Left lung (tissue), 10 donors: ENCODE results near the gene ARHGAP1. TPM values are rescaled to one million over a fixed set of nuclear protein-coding genes. Genes with fewer than 3 reads are reported as not detected.
"Not testable (repeated sequence)": the region's sequence is repeated elsewhere in the genome, so short reads cannot be mapped to it uniquely, and the experiment has no call there.

Source experiments
- ATAC-seq: fragments of 200-7000 bp; cut with Tn5 transposase; one replicate; pipeline ENCODE4 v1.9.1; 2020; ENCODE audit warnings: moderate library complexity
- DNase-seq, 4 donors: peaks; one replicate each; pipeline ENCODE4 v3.0.0-alpha.2; 2013 to 2020
- H3K27ac ChIP-seq, 2 donors: fragments of 200-600 bp; sonication (generic) in 1 of 2; one replicate each; pipeline versions ENCODE4 v1.5.0 to v1.8.0; 2020 to 2021
- H3K27me3 ChIP-seq, 2 donors: fragments of 200-600 bp; sonication (generic) in 1 of 2; one replicate each; pipeline versions ENCODE4 v1.5.0 to v1.8.0; 2020 to 2021
- H3K36me3 ChIP-seq, 2 donors: fragments of 200-600 bp; sonication (generic) in 1 of 2; one replicate each; pipeline versions ENCODE4 v1.5.0 to v1.8.0; 2020 to 2021
- H3K4me1 ChIP-seq, 2 donors: fragments of 200-600 bp; one replicate each; pipeline ENCODE4 v1.8.0; 2021
- H3K4me3 ChIP-seq, 2 donors: fragments of 200-600 bp; sonication (generic) in 1 of 2; one replicate each; pipeline versions ENCODE4 v1.5.0 to v1.8.0; 2020 to 2021; ENCODE audit warnings: mild to moderate bottlenecking in 1 of 2
- H3K9me3 ChIP-seq, 2 donors: fragments of 200-600 bp; sonication (generic) in 1 of 2; one replicate each; pipeline versions ENCODE4 v1.5.0 to v1.8.0; 2020 to 2021
- CTCF ChIP-seq, 2 donors: fragments of 200-600 bp; sonication (generic) in 1 of 2; IDR thresholded peaks; one replicate each; pipeline versions ENCODE4 v1.5.0 to v1.8.0; 2021; ENCODE audit warnings: antibody characterized with exemption in 2 of 2
- intact Hi-C, 2 donors: fragments of 100-400 bp; cut with DNase I; formaldehyde crosslinking; loops; one replicate each; pipeline versions ENCODE4 v1.11.2 to v1.14.2; 2022
- polyA plus RNA-seq, 6 donors: library from polyadenylated mRNA; unstranded; fragments of 120-200 nt; gene quantifications; one replicate each; pipeline ENCODE4 v1.2.1, GENCODE V29; 2013; ENCODE audit not compliant: insufficient read length in 6 of 6
- total RNA-seq, 2 donors: library from RNA; stranded (reverse); fragmentation: NEBNext Ultra II Directional; extraction: Animal tissue kit (Norgen Biotek cat#: 25700); gene quantifications; one replicate each; pipeline ENCODE4 v1.2.1, GENCODE V29; 2021
- donor health status: DM: no; HTN: yes; CAD: no.
- donor health status: DM: no; HTN: no; CAD: no.

The ARHGAP1 gene
- total and polyA plus RNA-seq, 8 donors = 59.9 to 90.3 (median 67.0) TPM

- DNase-seq (peak in 1 of 4 donors; percentile 22), ATAC-seq (peak; percentile 73)
These were observed 18.0 kb upstream of the ARHGAP1 start for GRCh38 chr11:46718155-46719019.

GRCh38 chr11:46717825-46718154 is 17.4 kb upstream of the ARHGAP1 start:
- H3K27me3 ChIP-seq, DNase-seq, H3K4me3 ChIP-seq, H3K4me1 ChIP-seq, H3K9me3 ChIP-seq, H3K27ac ChIP-seq, intact Hi-C loops, H3K36me3 ChIP-seq, ATAC-seq: not testable (repeated sequence)

More at GRCh38 chr11:46718155-46719019, 18.0 kb upstream of the ARHGAP1 start:
- intact Hi-C loops = no loop called here
- no peaks in the 10 kb centered on the region for H3K4me1 ChIP-seq
- no peak overlapping the region for H3K27ac ChIP-seq
- no peaks in the 10 kb centered on the region for H3K27me3 ChIP-seq
- no peaks in the 10 kb centered on the region for H3K9me3 ChIP-seq
- TF ChIP-seq CTCF (IDR thresholded peaks at IDR 0.05) = no peak
- no peak overlapping the region for H3K4me3 ChIP-seq
- H3K36me3 ChIP-seq = no peaks in the 10 kb centered on the region

GRCh38 chr11:46712874-46713576 is 12.6 kb upstream of the ARHGAP1 start:
- ATAC-seq (no peak), DNase-seq (no peak)
- Histone ChIP-seq H3K27ac (no peak overlapping the region), H3K27me3 (no peaks in the 10 kb centered on the region), H3K36me3 (peaks cover 0 to 6% of the 10 kb centered on the region in 2 donors), H3K9me3 (no peaks in the 10 kb centered on the region), H3K4me3 (no peak overlapping the region), H3K4me1 (peaks cover 0 to 5% of the 10 kb centered on the region in 2 donors)
- no peak for TF ChIP-seq CTCF (IDR thresholded peaks at IDR 0.05)
- intact Hi-C loops = no loop called here

GRCh38 chr11:46711303-46711702 is 10.9 kb upstream of the ARHGAP1 start:
- H3K36me3 ChIP-seq = peaks cover 0 to 23% of the 10 kb centered on the region in 2 donors
- H3K27ac ChIP-seq = peak overlapping the region; percentile 28 to 84
- peaks cover 0 to 5% of the 10 kb centered on the region in 2 donors for H3K4me1 ChIP-seq
- H3K27me3 ChIP-seq = no peaks in the 10 kb centered on the region
- H3K4me3 ChIP-seq = no peak overlapping the region
- no peak for DNase-seq
- TF ChIP-seq CTCF (IDR thresholded peaks at IDR 0.05) = no peak
- intact Hi-C loops = no loop called here
- peak; percentile 18 for ATAC-seq
- no peaks in the 10 kb centered on the region for H3K9me3 ChIP-seq

GRCh38 chr11:46710821-46711269 is 10.4 kb upstream of the ARHGAP1 start:
- H3K36me3 ChIP-seq = peaks cover 0 to 27% of the 10 kb centered on the region in 2 donors
- DNase-seq (no peak), ATAC-seq (peak; percentile 72)
- H3K27me3 ChIP-seq = no peaks in the 10 kb centered on the region
- H3K4me1 ChIP-seq = peaks cover 0 to 5% of the 10 kb centered on the region in 2 donors
- H3K27ac ChIP-seq = peak overlapping the region; percentile 28 to 84
- TF ChIP-seq CTCF (IDR thresholded peaks at IDR 0.05) = no peak
- intact Hi-C loops = no loop called here
- H3K9me3 ChIP-seq = no peaks in the 10 kb centered on the region
- H3K4me3 ChIP-seq = no peak overlapping the region

GRCh38 chr11:46709351-46709750 is 8.9 kb upstream of the ARHGAP1 start:
- H3K27ac ChIP-seq, DNase-seq, H3K4me3 ChIP-seq, ATAC-seq, H3K9me3 ChIP-seq, H3K4me1 ChIP-seq, intact Hi-C loops, H3K27me3 ChIP-seq: not testable (repeated sequence)
- H3K36me3 ChIP-seq = peaks cover 7 to 42% of the 10 kb centered on the region in 2 donors
